Endothelial cell of umbilical vein (primary cell): ENCODE data around the gene SLC26A8. TPM values are rescaled to one million over a fixed set of nuclear protein-coding genes. Genes with fewer than 3 reads are reported as not detected.

Experiments used
- BruUV-seq: library from RNA; stranded (reverse); fragments of 400-500 nt; replicated peaks from 2 replicates; lab custom pipeline; 2021; lab: Mats Ljungman, UMichigan
- CTCF ChIA-PET: fragments of 300-600, 350-600 bp; sonication (Branson Sonifier 250); formaldehyde crosslinking; loops from one replicate; lab custom pipeline; 2021; ENCODE audit warnings: antibody characterized with exemption, inconsistent platforms; lab: Charles Lee
- POLR2A ChIA-PET: fragments of 300-600, 350-600 bp; sonication (Branson Sonifier 250); formaldehyde crosslinking; loops from one replicate; lab custom pipeline; 2021; ENCODE audit warnings: antibody characterized with exemption, inconsistent platforms; lab: Charles Lee
- DNase-seq: peaks from one replicate; pipeline ENCODE4 v3.0.0-alpha.2; 2011; ENCODE audit warnings: low read depth, low spot score
- FAIRE-seq: peaks from 2 replicates; lab custom pipeline; 2011; peaks lifted over from hg19 to GRCh38; lab: Jason Lieb, UNC
- H2AFZ ChIP-seq: 2 replicates; pipeline ENCODE4 v1.6.0; 2012; ENCODE audit warnings: low read depth, low read length, control low read depth, inconsistent platforms
- H3K27ac ChIP-seq: 2 replicates; pipeline ENCODE4 v1.5.1; 2011; ENCODE audit warnings: low read depth, mild to moderate bottlenecking, control low read depth, low read length, moderate library complexity; ENCODE audit not compliant: insufficient read depth
- H3K27me3 ChIP-seq, 2 experiments: 2 replicates each; pipeline versions ENCODE4 v1.6.0 to v1.6.1; 2011; ENCODE audit warnings: low read length in 2 of 2, mixed read lengths in 1 of 2; ENCODE audit not compliant: control insufficient read depth in 2 of 2, insufficient read depth in 2 of 2
- H3K36me3 ChIP-seq, 2 experiments: 2 replicates in 1 of 2; 3 replicates in 1 of 2; pipeline ENCODE4 v1.5.1; 2011; ENCODE audit warnings: low read length in 2 of 2, mild to moderate bottlenecking in 1 of 2, moderate library complexity in 1 of 2; ENCODE audit not compliant: control insufficient read depth in 2 of 2, insufficient read depth in 2 of 2; ENCODE audit errors: extremely low read depth in 1 of 2
- H3K4me1 ChIP-seq: 3 replicates; pipeline ENCODE4 v1.5.1; 2011; ENCODE audit warnings: mild to moderate bottlenecking, low read length; ENCODE audit not compliant: control insufficient read depth, insufficient read depth; ENCODE audit errors: extremely low read depth
- H3K4me2 ChIP-seq: 2 replicates; pipeline ENCODE4 v1.6.1; 2011; ENCODE audit warnings: low read length, control low read depth, mixed read lengths; ENCODE audit not compliant: insufficient read depth
- H3K4me3 ChIP-seq, 3 experiments: fragments of 200-600 bp in 1 of 3; sonication (generic), shearing (Covaris generic) in 1 of 3; replicated peaks in 1 of 3; 2 replicates each; pipeline ENCODE4 v1.5.1; 2011 to 2016; ENCODE audit warnings: control low read depth in 3 of 3, low read length in 3 of 3, mild to moderate bottlenecking in 2 of 3, inconsistent platforms in 1 of 3, low read depth in 1 of 3, moderate library complexity in 1 of 3; ENCODE audit not compliant: insufficient read depth in 1 of 3
- H3K79me2 ChIP-seq: 2 replicates; pipeline ENCODE4 v1.6.0; 2012; ENCODE audit warnings: low read length, inconsistent platforms; ENCODE audit not compliant: control insufficient read depth, insufficient read depth
- H3K9ac ChIP-seq: replicated peaks from 2 replicates; pipeline ENCODE3; 2011; ENCODE audit warnings: low read length, control low read depth; ENCODE audit not compliant: insufficient read depth; ENCODE audit errors: extremely low read depth
- H3K9me1 ChIP-seq: replicated peaks from 3 replicates; pipeline ENCODE4 v1.6.0; 2011; ENCODE audit warnings: mild to moderate bottlenecking, low read length; ENCODE audit not compliant: control insufficient read depth, insufficient read depth; ENCODE audit errors: extremely low read depth
- H3K9me3 ChIP-seq: replicated peaks from 2 replicates; pipeline ENCODE4 v1.5.1; 2012; ENCODE audit warnings: low read length, inconsistent platforms; ENCODE audit not compliant: control insufficient read depth, insufficient read depth
- H4K20me1 ChIP-seq: replicated peaks from 2 replicates; pipeline ENCODE3; 2011; ENCODE audit warnings: mild to moderate bottlenecking, low read length; ENCODE audit not compliant: control insufficient read depth, insufficient read depth; ENCODE audit errors: extremely low read depth
- EZH2 ChIP-seq: IDR thresholded peaks from 2 replicates; pipeline ENCODE4 v1.6.1; 2012; ENCODE audit warnings: borderline replicate concordance, low read depth, mild to moderate bottlenecking, moderate library complexity, low read length, inconsistent platforms; ENCODE audit not compliant: severe bottlenecking
- FOS ChIP-seq: IDR thresholded peaks from 2 replicates; pipeline ENCODE4 v1.6.1; 2011; ENCODE audit warnings: mild to moderate bottlenecking, low read length, moderate library complexity, borderline replicate concordance; ENCODE audit not compliant: insufficient read depth
- GATA2 ChIP-seq: IDR thresholded peaks from 2 replicates; pipeline ENCODE4 v1.7.0; 2011; ENCODE audit warnings: low read depth, mild to moderate bottlenecking, moderate library complexity, mixed read lengths, low read length; ENCODE audit not compliant: insufficient read length, insufficient read depth
- JUN ChIP-seq: IDR thresholded peaks from 2 replicates; pipeline ENCODE4 v1.6.1; 2011; ENCODE audit warnings: borderline replicate concordance, low read depth; ENCODE audit not compliant: insufficient read length, insufficient read depth
- MAX ChIP-seq: IDR thresholded peaks from 2 replicates; pipeline ENCODE4 v1.6.1; 2011; ENCODE audit not compliant: insufficient read depth, insufficient read length
- MYC ChIP-seq: IDR thresholded peaks from one replicate; pipeline ENCODE4 v1.6.1; 2011; ENCODE audit warnings: mild to moderate bottlenecking, low read depth, low read length
- POLR2A ChIP-seq: IDR thresholded peaks from 2 replicates; pipeline ENCODE4 v1.6.1; 2012; ENCODE audit warnings: low read depth, mild to moderate bottlenecking, control low read depth, low read length
- POLR2AphosphoS5 ChIP-seq: IDR thresholded peaks from 2 replicates; pipeline ENCODE4 v1.6.1; 2012; ENCODE audit warnings: low read depth, mild to moderate bottlenecking, control low read depth, low read length, moderate library complexity; ENCODE audit not compliant: insufficient read depth
- dilution Hi-C: fragments of 300-500 bp; cut with MboI; formaldehyde crosslinking; loops from one replicate; pipeline ENCODE4 v1.15.0; 2019; ENCODE audit warnings: low sequenced_read_pairs; ENCODE audit not compliant: extremely low pct_ligation_motif_present
- intact Hi-C: fragments of 100-400 bp; cut with micrococcal nuclease; formaldehyde crosslinking; loops from one replicate; pipeline ENCODE4 v1.10.0; 2022
- polyA plus RNA-seq, 4 experiments: library from polyadenylated mRNA; depleted of rRNA in 3 of 4; stranded (reverse) in 3 of 4; unstranded in 1 of 4; fragments of >200 nt; gene quantifications; 2 replicates each; pipeline versions ENCODE4 v1.2.1 to v1.2.3, GENCODE V29; 2011 to 2012; ENCODE audit warnings: missing spikeins in 1 of 4
- total RNA-seq: library from RNA; stranded (reverse); gene quantifications from 2 replicates; pipeline ENCODE4 v1.2.3, GENCODE V29; 2021
- TF ChIP-seq, protein P1 (sequence below), 2 donors: IDR thresholded peaks; 1 replicate in 1 of 2; 2 replicates in 1 of 2; pipeline ENCODE4 v1.5.1; 2011; ENCODE audit warnings: low read length in 2 of 2, mild to moderate bottlenecking in 2 of 2, moderate library complexity in 2 of 2, control low read depth in 1 of 2, inconsistent platforms in 1 of 2, low read depth in 1 of 2; ENCODE audit not compliant: insufficient read depth in 1 of 2; ENCODE audit errors: extremely low read depth in 1 of 2

Gene SLC26A8
- total and polyA plus RNA-seq, 2 donors (not counting 3 experiments of a cell fraction or from before 2014, with no cell fraction given), result 0.01 TPM; not detected in 1

DNA sequence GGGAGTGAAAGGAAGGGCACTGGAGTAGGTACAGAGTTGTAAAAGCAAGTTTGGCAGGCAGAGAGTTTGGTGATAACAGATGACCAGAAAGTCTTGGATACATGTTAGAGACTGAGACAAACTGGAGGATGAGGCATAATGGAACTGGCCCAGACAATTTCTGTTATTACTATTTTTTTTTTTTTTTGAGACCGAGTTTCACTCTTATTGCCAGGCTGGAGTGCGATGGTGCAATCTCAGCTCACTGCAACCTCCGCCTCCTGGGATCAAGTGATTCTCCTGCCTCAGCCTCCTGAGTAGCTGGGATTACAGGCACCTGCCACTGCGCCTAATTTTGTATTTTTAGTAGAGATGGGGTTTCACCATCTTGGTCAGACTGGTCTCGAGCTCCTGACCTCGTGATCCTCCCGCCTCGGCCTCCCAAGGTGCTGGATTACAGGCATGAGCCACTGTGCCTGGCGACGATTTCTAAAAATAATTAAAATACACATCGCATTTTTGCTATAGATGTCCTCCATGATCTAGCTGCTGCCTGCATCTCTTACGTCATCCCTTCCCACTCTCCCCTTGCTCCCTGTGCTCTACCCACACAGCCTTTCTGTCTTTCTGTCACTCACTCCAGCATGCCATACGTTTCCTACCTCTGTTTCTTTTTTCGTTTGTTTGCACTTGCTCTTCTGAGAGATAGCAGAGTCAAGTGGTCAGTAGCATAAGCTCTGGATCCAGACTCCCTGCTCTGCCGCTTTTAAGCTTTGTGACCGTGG lies 26.7 kb upstream of the SLC26A8 start:
- H4K20me1 ChIP-seq, result peaks cover 9% of the 10 kb centered on the region
- dilution Hi-C loops, result no loop called here

More for the DNA sequence above, 26.7 kb upstream of the SLC26A8 start:
- H3K27ac ChIP-seq, result no peak overlapping the region
- intact Hi-C loops, result no loop called here
- ChIA-PET CTCF (interaction anchor here (0.7 to 2.2 kb wide), 4 partner anchors 8 to 16 kb away, joined by 3 to 9 read pairs (median 4); no protein-coding TSS in a partner anchor), POLR2A (no interaction called here)
- no peak overlapping the region for H2AFZ ChIP-seq
- no TSS peak for BruUV-seq
- no peak overlapping the region for H3K4me2 ChIP-seq
- DNase-seq (no peak), FAIRE-seq (no peak)
- H3K4me3 ChIP-seq, result no peak overlapping the region
- peaks cover 86% of the 10 kb centered on the region for H3K79me2 ChIP-seq
- H3K36me3 ChIP-seq, result peaks cover 0 to 5% of the 10 kb centered on the region in 2 experiments
- no peaks in the 10 kb centered on the region for H3K4me1 ChIP-seq
- H3K9me1 ChIP-seq, result no peaks in the 10 kb centered on the region
- H3K27me3 ChIP-seq, result no peaks in the 10 kb centered on the region
- no peaks in the 10 kb centered on the region for H3K9me3 ChIP-seq
- TF ChIP-seq EZH2, result no peak
- TF ChIP-seq MAX, result no peak
- TF ChIP-seq POLR2AphosphoS5, result no peak
- no peak for TF ChIP-seq JUN
- TF ChIP-seq POLR2A, result no peak
- TF ChIP-seq FOS, result no peak
- TF ChIP-seq, protein P1, sequence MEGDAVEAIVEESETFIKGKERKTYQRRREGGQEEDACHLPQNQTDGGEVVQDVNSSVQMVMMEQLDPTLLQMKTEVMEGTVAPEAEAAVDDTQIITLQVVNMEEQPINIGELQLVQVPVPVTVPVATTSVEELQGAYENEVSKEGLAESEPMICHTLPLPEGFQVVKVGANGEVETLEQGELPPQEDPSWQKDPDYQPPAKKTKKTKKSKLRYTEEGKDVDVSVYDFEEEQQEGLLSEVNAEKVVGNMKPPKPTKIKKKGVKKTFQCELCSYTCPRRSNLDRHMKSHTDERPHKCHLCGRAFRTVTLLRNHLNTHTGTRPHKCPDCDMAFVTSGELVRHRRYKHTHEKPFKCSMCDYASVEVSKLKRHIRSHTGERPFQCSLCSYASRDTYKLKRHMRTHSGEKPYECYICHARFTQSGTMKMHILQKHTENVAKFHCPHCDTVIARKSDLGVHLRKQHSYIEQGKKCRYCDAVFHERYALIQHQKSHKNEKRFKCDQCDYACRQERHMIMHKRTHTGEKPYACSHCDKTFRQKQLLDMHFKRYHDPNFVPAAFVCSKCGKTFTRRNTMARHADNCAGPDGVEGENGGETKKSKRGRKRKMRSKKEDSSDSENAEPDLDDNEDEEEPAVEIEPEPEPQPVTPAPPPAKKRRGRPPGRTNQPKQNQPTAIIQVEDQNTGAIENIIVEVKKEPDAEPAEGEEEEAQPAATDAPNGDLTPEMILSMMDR (IDR thresholded peaks at IDR 0.05; ENCODE audit: extremely low read depth in 1 of 2, insufficient read depth in 1 of 2, low read depth in 1 of 2, low read length in 2 of 2), result no peak
- no peak for TF ChIP-seq GATA2
- TF ChIP-seq MYC, result no peak
- H3K9ac ChIP-seq, result no peak overlapping the region
